Lower leg skin (tissue), 4 donors: ENCODE data around the gene UNC13B. TPM values are rescaled to one million over a fixed set of nuclear protein-coding genes. Genes with fewer than 3 reads are reported as not detected.

Experiments used
- DNase-seq, 2 donors: peaks; one replicate each; pipeline ENCODE4 v3.0.0-alpha.2; 2019; ENCODE audit warnings: low spot score in 2 of 2
- H3K4me3 ChIP-seq: fragments of 200-600 bp; sonication (generic); 2 replicates; pipeline ENCODE4 v1.5.1; 2017; ENCODE audit warnings: mild to moderate bottlenecking, low read depth; ENCODE audit not compliant: poor library complexity, severe bottlenecking
- CTCF ChIP-seq, 3 donors: fragments of 450-650 bp; IDR thresholded peaks; one replicate each; pipeline ENCODE4 v1.5.1; 2016; ENCODE audit warnings: antibody characterized with exemption in 3 of 3, mild to moderate bottlenecking in 3 of 3, moderate library complexity in 2 of 3
- POLR2A ChIP-seq, 2 donors: fragments of 450-650 bp; IDR thresholded peaks; one replicate each; pipeline ENCODE4 v1.6.1; 2016 to 2017; ENCODE audit warnings: antibody characterized with exemption in 2 of 2, mild to moderate bottlenecking in 1 of 2, moderate library complexity in 1 of 2
- WGBS, 2 donors: methylation state at CpG; one replicate each; pipeline ENCODE4 v1.1.5; 2018; 5-methylcytosine and 5-hydroxymethylcytosine counted together
- intact Hi-C: fragments of 100-400 bp; cut with DNase I; formaldehyde crosslinking; loops from one replicate; pipeline ENCODE4 v1.15.0; 2023; ENCODE audit warnings: low total_unique reads
- total RNA-seq, 4 donors: library from RNA; depleted of rRNA; stranded (reverse); fragments of >200 nt; gene quantifications; one replicate each; pipeline ENCODE4 v1.1.0, GENCODE V29; 2016

Gene UNC13B
- total RNA-seq, 4 donors from 2014 or later: 11.9 to 29.0 (median 27.5) TPM

- no peak overlapping the region for H3K4me3 ChIP-seq
- intact Hi-C loops: no loop called here
- TF ChIP-seq POLR2A (IDR thresholded peaks at IDR 0.05) (no peak), CTCF (IDR thresholded peaks at IDR 0.05) (no peak)
- DNase-seq: peak in 1 of 2 donors; percentile 21
- WGBS, 2 donors: 91% methylated on average over 1 of the region's 1 CpG
Measured at GRCh38 chr9:35395706-35396101, 233.9 kb downstream of the UNC13B start.

DNA sequence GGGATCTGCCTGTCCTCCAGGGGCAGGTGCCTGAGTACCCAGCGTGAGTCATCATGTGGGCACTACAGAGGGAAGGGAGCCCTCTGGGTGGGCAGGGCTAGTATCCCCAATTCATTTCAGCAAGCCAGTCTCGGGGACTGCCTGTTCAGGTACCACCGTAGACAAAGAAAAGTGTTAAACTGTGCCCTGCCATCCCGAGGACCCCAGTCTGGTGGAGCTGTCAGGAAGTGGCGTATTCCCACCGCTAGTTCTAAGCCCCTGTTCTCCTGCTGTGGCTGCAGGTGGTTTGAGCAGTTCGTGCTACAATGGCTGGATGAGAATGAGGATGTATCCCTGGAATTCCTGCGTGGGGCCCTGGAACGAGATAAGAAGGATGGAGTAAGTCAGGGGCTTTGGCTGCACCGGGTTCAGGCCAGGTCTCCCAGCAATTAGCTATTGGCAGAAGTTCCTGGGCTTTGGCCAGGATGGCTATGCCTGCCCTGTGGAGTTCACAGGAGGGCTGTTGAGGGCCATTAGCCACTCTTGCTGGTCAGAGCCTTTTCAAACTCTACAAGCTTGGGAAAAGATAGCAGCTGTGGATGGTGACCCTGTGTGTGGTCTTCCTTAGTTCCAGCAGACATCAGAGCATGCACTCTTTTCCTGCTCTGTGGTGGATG lies 234.9 kb downstream of the UNC13B start:
- TF ChIP-seq CTCF (IDR thresholded peaks at IDR 0.05) (no peak), POLR2A (IDR thresholded peaks at IDR 0.05) (no peak)
- H3K4me3 ChIP-seq: no peak overlapping the region
- intact Hi-C loops: no loop called here
- 90 to 94% methylated on average over 10 of the region's 10 CpGs for WGBS, 2 donors
- peak in 1 of 2 donors; percentile 32 for DNase-seq

GRCh38 chr9:35397216-35397698 lies 235.4 kb downstream of the UNC13B start:
- H3K4me3 ChIP-seq: no peak overlapping the region
- TF ChIP-seq CTCF (IDR thresholded peaks at IDR 0.05) (no peak), POLR2A (IDR thresholded peaks at IDR 0.05) (no peak)
- 89 to 93% methylated on average over 3 of the region's 3 CpGs for WGBS, 2 donors
- intact Hi-C loops: no loop called here
- peak in 1 of 2 donors; percentile 63 for DNase-seq

DNA sequence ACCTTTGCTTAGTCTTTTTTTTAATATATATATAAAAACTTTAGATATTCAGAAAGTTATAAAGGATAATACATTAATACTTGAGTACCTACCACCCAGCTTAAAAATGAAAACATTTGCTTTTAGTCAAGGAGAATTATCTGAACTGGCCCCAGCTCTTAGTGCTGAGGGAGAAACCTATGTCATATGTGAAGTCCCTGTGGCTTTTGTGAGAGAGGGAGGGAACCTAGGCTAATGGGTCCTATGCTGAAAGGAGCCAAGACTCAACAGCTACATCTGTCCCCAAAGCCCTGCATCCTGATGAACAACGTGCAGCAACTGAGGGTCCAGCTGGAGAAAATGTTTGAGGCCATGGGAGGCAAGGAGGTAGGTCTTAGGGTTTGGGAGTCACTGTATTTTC lies 236.1 kb downstream of the UNC13B start:
- TF ChIP-seq POLR2A (IDR thresholded peaks at IDR 0.05): no peak
- TF ChIP-seq CTCF (IDR thresholded peaks at IDR 0.05): no peak

DNA sequence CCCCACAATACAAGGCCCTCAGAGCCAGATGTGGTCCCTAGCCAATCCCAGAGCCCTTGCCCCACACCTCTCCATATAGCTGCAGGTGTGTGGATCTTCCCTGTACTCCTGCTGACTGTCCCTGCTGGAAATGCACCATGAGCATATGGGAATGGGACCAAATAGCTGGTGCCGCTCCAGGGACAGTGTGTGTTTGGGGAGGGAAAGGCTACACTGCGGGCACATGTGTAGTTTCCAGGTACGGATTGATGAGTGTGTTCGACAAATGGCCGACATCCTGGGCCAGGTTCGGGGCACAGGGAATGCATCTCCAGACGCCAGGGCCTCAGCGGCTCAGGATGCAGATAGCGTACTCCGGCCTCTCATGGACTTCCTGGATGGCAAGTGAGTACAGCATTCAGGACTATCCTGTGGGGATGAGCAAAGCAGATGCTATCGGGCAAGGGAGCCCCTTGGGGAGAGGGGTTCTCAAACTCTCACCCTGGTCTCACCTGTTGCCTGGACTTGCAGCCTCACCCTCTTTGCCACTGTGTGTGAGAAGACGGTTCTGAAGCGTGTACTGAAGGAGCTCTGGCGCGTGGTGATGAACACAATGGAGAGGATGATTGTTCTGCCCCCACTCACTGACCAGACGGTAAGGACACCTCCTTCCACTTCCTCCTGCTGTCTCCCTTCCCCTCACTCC lies 237.0 kb downstream of the UNC13B start:
- WGBS, 2 donors: 95 to 97% methylated on average over 16 of the region's 16 CpGs
- TF ChIP-seq CTCF (IDR thresholded peaks at IDR 0.05) (no peak), POLR2A (IDR thresholded peaks at IDR 0.05) (no peak)
- no peak overlapping the region for H3K4me3 ChIP-seq
- peak in 1 of 2 donors; percentile 34 for DNase-seq
- intact Hi-C loops: no loop called here

More for the DNA sequence above, 236.1 kb downstream of the UNC13B start:
- no peak for DNase-seq
- WGBS, 2 donors: 88 to 89% methylated on average over 1 of the region's 1 CpG
- H3K4me3 ChIP-seq: no peak overlapping the region
- intact Hi-C loops: no loop called here
